ENCODE data around the gene OR51V1. TPM values are rescaled to one million over a fixed set of nuclear protein-coding genes. Genes with fewer than 3 reads are reported as not detected.

OR51V1 gene
- total and polyA plus RNA-seq, 10 of the 15 experiments (the other 5 are each of a cell fraction or from before 2014, with no cell fraction given), result not detected

GRCh38 chr11:5237420-5237819 lies 36.9 kb upstream of the OR51V1 start (continued):
- TF ChIP-seq, protein P1, sequence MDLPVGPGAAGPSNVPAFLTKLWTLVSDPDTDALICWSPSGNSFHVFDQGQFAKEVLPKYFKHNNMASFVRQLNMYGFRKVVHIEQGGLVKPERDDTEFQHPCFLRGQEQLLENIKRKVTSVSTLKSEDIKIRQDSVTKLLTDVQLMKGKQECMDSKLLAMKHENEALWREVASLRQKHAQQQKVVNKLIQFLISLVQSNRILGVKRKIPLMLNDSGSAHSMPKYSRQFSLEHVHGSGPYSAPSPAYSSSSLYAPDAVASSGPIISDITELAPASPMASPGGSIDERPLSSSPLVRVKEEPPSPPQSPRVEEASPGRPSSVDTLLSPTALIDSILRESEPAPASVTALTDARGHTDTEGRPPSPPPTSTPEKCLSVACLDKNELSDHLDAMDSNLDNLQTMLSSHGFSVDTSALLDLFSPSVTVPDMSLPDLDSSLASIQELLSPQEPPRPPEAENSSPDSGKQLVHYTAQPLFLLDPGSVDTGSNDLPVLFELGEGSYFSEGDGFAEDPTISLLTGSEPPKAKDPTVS (IDR thresholded peaks at IDR 0.05; ENCODE audit: low read depth, low read length), result no peak
- TF ChIP-seq MYB (IDR thresholded peaks at IDR 0.05; ENCODE audit: borderline replicate concordance, low read depth, low read length) (no peak), BACH1 (IDR thresholded peaks at IDR 0.05; ENCODE audit: borderline replicate concordance) (no peak)

GRCh38 chr11:5235364-5236095 lies 35.0 kb upstream of the OR51V1 start:
- no peak overlapping the region for H3K27ac ChIP-seq (ENCODE audit: control insufficient read depth, insufficient read depth)
- FAIRE-seq (no peak), ATAC-seq (no peak), DNase-seq (ENCODE audit: low read depth, low spot score) (no peak)
- no TSS peak for BruUV-seq (replicated peaks)
- no peaks in the 10 kb centered on the region for H3K9me3 ChIP-seq (replicated peaks; ENCODE audit: control insufficient read depth, insufficient read depth, low read length)
- SMC1A ChIA-PET (ENCODE audit: uncharacterized antibody, unreplicated experiment), result no interaction called here
- intact Hi-C loops (cut with micrococcal nuclease; ENCODE audit: unreplicated experiment), result no loop called here
- H3K4me3 ChIP-seq, result no peak overlapping the region
- H3K79me2 ChIP-seq (ENCODE audit: control insufficient read depth, insufficient read depth, low read length), result no peaks in the 10 kb centered on the region
- no peak overlapping the region for H3K9ac ChIP-seq (ENCODE audit: control insufficient read depth, insufficient read depth, low read length)
- CTCF ChIA-PET, result no interaction called here
- no peak overlapping the region for H3K4me2 ChIP-seq (ENCODE audit: control insufficient read depth, insufficient read depth)
- in situ Hi-C loops (cut with MboI), result no loop called here
- no peaks in the 10 kb centered on the region; the same call in 1 of the 2 replicates for H3K4me1 ChIP-seq (ENCODE audit: control insufficient read depth, insufficient read depth, low read length)
- 43% methylated on average over 5 of the region's 5 CpGs for WGBS (ENCODE audit: insufficient coverage, insufficient replicate concordance, low lambda C conversion rate, missing lambda C conversion rate)
- no peaks in the 10 kb centered on the region for H3K27me3 ChIP-seq (replicated peaks in 1 of 2; ENCODE audit: control insufficient read depth in 2 of 2, insufficient read depth in 2 of 2, low read length in 1 of 2)
- TF ChIP-seq CREM (IDR thresholded peaks at IDR 0.05; ENCODE audit: low read depth) (no peak), NR2C2 (IDR thresholded peaks at IDR 0.05; ENCODE audit: borderline replicate concordance, control insufficient read depth, insufficient read length, low read depth) (no peak), CBX3 (IDR thresholded peaks at IDR 0.05; ENCODE audit: borderline replicate concordance, low read depth) (no peak), SMAD5 (IDR thresholded peaks at IDR 0.05; ENCODE audit: low read depth) (no peak), TBL1XR1 (IDR thresholded peaks at IDR 0.05; ENCODE audit: low read depth, low read length) (no peak), MEF2B (IDR thresholded peaks at IDR 0.05; ENCODE audit: partially characterized antibody, poor library complexity, severe bottlenecking) (no peak), NBN (IDR thresholded peaks at IDR 0.05) (no peak), SMAD1 (IDR thresholded peaks at IDR 0.05; ENCODE audit: low read depth, partially characterized antibody) (no peak), SMARCA5 (IDR thresholded peaks at IDR 0.05) (no peak), IRF5 (IDR thresholded peaks at IDR 0.05; ENCODE audit: borderline replicate concordance) (no peak)
- RAD21 ChIA-PET (ENCODE audit: unreplicated experiment), result no interaction called here
- POLR2A ChIA-PET, result no interaction called here
- H3K36me3 ChIP-seq (ENCODE audit: control insufficient read depth in 2 of 2, insufficient read depth in 2 of 2, low read length in 1 of 2), result no peaks in the 10 kb centered on the region
- no peaks in the 10 kb centered on the region for H4K20me1 ChIP-seq (ENCODE audit: control insufficient read depth, insufficient read depth)
- H2AFZ ChIP-seq (ENCODE audit: control insufficient read depth, low read depth, low read length), result no peak overlapping the region
